WTC11 (cell line): ENCODE measurements around the gene FER1L5. TPM values are rescaled to one million over a fixed set of nuclear protein-coding genes. Genes with fewer than 3 reads are reported as not detected.
A peak's percentile ranks its signal among the peaks of the same experiment; 100 is the strongest.

Source experiments
- ATAC-seq: fragments of 200-7000 bp; cut with Tn5 transposase; 2 replicates; pipeline ENCODE4 v1.10.0; 2021; ENCODE audit warnings: mild to moderate bottlenecking, moderate library complexity
- CTCF ChIA-PET: fragments of 300-600 bp; sonication (Branson Sonifier 250); formaldehyde crosslinking; loops from one replicate; lab custom pipeline; 2021; ENCODE audit warnings: antibody characterized with exemption; lab: Charles Lee
- POLR2A ChIA-PET: fragments of 350-600 bp; sonication (Branson Sonifier 250); formaldehyde crosslinking; loops from one replicate; lab custom pipeline; 2021; ENCODE audit warnings: antibody characterized with exemption; lab: Charles Lee
- DNase-seq: peaks from one replicate; pipeline ENCODE4 v3.0.0; 2021; ENCODE audit warnings: low spot score
- H3K27ac Mint-ChIP-seq: 2 replicates; pipeline ENCODE4 v1.8.0; 2021; ENCODE audit warnings: mixed read lengths
- H3K27me3 Mint-ChIP-seq: 2 replicates; pipeline ENCODE4 v1.8.0; 2021; ENCODE audit warnings: low read depth, mild to moderate bottlenecking, moderate library complexity, mixed read lengths
- H3K36me3 Mint-ChIP-seq: 2 replicates; pipeline ENCODE4 v1.8.0; 2021; ENCODE audit warnings: mixed read lengths
- H3K4me1 Mint-ChIP-seq: 2 replicates; pipeline ENCODE4 v1.8.0; 2022; ENCODE audit warnings: mixed read lengths
- H3K4me3 Mint-ChIP-seq: 2 replicates; pipeline ENCODE4 v1.8.0; 2021; ENCODE audit warnings: mild to moderate bottlenecking, moderate library complexity, mixed read lengths
- H3K9me3 Mint-ChIP-seq: 2 replicates; pipeline ENCODE4 v1.8.0; 2021; ENCODE audit warnings: mixed read lengths
- ELF4 ChIP-seq: sonication (generic); formaldehyde crosslinking; IDR thresholded peaks from 2 replicates; pipeline ENCODE4 v1.8.1; 2022; ENCODE audit warnings: low read depth, mild to moderate bottlenecking, moderate library complexity, missing genetic modification reagents
- ESRRA ChIP-seq: sonication (generic); formaldehyde crosslinking; IDR thresholded peaks from 2 replicates; pipeline ENCODE4 v1.8.1; 2022; ENCODE audit warnings: mild to moderate bottlenecking, missing genetic modification reagents, borderline replicate concordance
- FOXK1 ChIP-seq: sonication (generic); formaldehyde crosslinking; IDR thresholded peaks from 2 replicates; pipeline ENCODE4 v1.8.0; 2022; ENCODE audit warnings: mild to moderate bottlenecking, moderate library complexity, missing genetic modification reagents
- JAZF1 ChIP-seq: fragments of 250-450 bp; sonication (Bioruptor Pico); IDR thresholded peaks from 2 replicates; pipeline ENCODE4 v1.9.0; 2021; ENCODE audit warnings: moderate library complexity, mild to moderate bottlenecking, inconsistent platforms
- MLX ChIP-seq: sonication (generic); formaldehyde crosslinking; IDR thresholded peaks from 2 replicates; pipeline ENCODE4 v1.8.1; 2023; ENCODE audit warnings: mild to moderate bottlenecking, missing genetic modification reagents, moderate library complexity
- NFYB ChIP-seq: sonication (generic); formaldehyde crosslinking; conservative IDR thresholded peaks from 2 replicates; pipeline ENCODE4 v1.8.0; 2022; ENCODE audit warnings: low read depth, missing genetic modification reagents
- NR1H2 ChIP-seq: sonication (generic); formaldehyde crosslinking; IDR thresholded peaks from 2 replicates; pipeline ENCODE4 v1.9.0; 2021; ENCODE audit warnings: mild to moderate bottlenecking, moderate library complexity, missing genetic modification reagents
- TEAD1 ChIP-seq: sonication (generic); formaldehyde crosslinking; IDR thresholded peaks from 2 replicates; pipeline ENCODE4 v1.8.0; 2022; ENCODE audit warnings: mild to moderate bottlenecking, missing genetic modification reagents
- USF2 ChIP-seq: sonication (generic); formaldehyde crosslinking; IDR thresholded peaks from 2 replicates; pipeline ENCODE4 v1.8.1; 2023; ENCODE audit warnings: mild to moderate bottlenecking, missing genetic modification reagents, moderate library complexity
- ZNF263 ChIP-seq: sonication (generic); formaldehyde crosslinking; IDR thresholded peaks from 2 replicates; pipeline ENCODE4 v1.8.1; 2022; ENCODE audit warnings: low read depth, mild to moderate bottlenecking, moderate library complexity, missing genetic modification reagents
- ZNF281 ChIP-seq: sonication (generic); formaldehyde crosslinking; IDR thresholded peaks from 2 replicates; pipeline ENCODE4 v1.8.0; 2023; ENCODE audit warnings: mild to moderate bottlenecking, missing genetic modification reagents
- ZNF512 ChIP-seq: sonication (generic); formaldehyde crosslinking; IDR thresholded peaks from 2 replicates; pipeline ENCODE4 v1.8.1; 2022; ENCODE audit warnings: missing genetic modification reagents, borderline replicate concordance
- total RNA-seq: library from RNA; stranded (reverse); gene quantifications from 3 replicates; pipeline ENCODE4 v1.2.3, GENCODE V29; 2021
- TF ChIP-seq, protein P1 (sequence below): sonication (generic); formaldehyde crosslinking; conservative IDR thresholded peaks from 2 replicates; pipeline ENCODE4 v1.8.1; 2022; ENCODE audit warnings: mild to moderate bottlenecking, missing genetic modification reagents

The FER1L5 gene
- total RNA-seq, 1 experiment from 2014 or later = 1.4 TPM

GRCh38 chr2:96636551-96637171 is 5.9 kb upstream of the FER1L5 start (continued):
- no peak for TF ChIP-seq ZNF281 (CRISPR knock-in tag)
- no peak for TF ChIP-seq ZNF512 (CRISPR knock-in tag)
- TF ChIP-seq USF2 (CRISPR knock-in tag) = no peak
- TF ChIP-seq ZNF263 (CRISPR knock-in tag) = no peak
- no peak for TF ChIP-seq FOXK1 (CRISPR knock-in tag)
- no peak for TF ChIP-seq MLX (CRISPR knock-in tag)
- no peak for TF ChIP-seq ESRRA (CRISPR knock-in tag)

DNA sequence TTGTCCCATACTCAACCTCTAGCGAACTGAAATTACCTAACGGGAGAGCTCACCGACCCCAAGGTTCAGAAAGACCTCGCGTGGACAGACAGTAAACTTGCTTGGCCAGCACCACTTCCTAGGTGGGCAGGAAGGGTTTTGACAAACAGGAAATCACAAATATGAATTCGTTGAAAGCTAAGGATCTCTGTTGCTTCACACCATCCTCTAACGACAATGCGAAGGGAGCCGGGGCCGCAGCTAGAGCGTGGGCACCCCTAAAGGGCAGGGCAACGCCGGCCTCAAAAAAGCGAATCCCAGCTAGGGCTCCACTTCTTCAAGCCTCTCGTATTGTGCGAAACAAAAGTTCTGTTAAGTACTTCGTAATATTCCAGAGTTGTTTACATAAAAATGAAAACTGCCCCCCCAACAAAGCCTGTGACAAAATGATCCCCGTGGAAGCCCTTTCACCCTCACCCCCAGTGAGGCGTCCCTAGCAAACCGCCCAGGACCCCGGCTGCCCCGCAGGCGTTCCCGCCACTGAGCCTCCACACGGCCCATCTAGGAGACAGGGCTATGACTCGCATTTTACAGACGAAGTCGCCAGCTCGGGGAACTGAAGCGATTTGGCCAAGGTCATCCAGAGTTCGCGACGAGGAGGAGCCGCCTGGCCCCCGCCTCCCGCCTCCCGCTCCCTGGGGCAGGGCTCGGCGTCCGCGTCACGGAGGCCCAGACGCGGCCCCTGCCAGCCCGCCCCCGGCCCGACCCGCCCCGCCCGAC is 5.0 kb upstream of the FER1L5 start:
- ATAC-seq = peak; percentile 64
- Mint-ChIP-seq H3K4me3 (peak overlapping the region; percentile 89), H3K4me1 (peaks cover 15% of the 10 kb centered on the region), H3K9me3 (no peaks in the 10 kb centered on the region), H3K27me3 (peaks cover 9% of the 10 kb centered on the region)
- TF ChIP-seq, protein P1, sequence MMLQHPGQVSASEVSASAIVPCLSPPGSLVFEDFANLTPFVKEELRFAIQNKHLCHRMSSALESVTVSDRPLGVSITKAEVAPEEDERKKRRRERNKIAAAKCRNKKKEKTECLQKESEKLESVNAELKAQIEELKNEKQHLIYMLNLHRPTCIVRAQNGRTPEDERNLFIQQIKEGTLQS (CRISPR knock-in tag) = no peak
- TF ChIP-seq JAZF1 (CRISPR knock-in tag) (no peak), TEAD1 (no peak), NFYB (CRISPR knock-in tag) (no peak), NR1H2 (CRISPR knock-in tag) (no peak), ELF4 (CRISPR knock-in tag) (no peak)
- TF ChIP-seq, all 79 proteins: peak for 0
- CTCF ChIA-PET = interaction anchor here (0.7 to 1.7 kb wide), 4 partner anchors 14 to 320 kb away, joined by 3 to 8 read pairs (median 5); no protein-coding TSS in a partner anchor
- POLR2A ChIA-PET = no interaction called here
- H3K36me3 Mint-ChIP-seq = peaks cover 12% of the 10 kb centered on the region
- 0 out of 2 replicates have a peak overlapping the region, but pooled peaks have one; percentile 36 for H3K27ac Mint-ChIP-seq
- DNase-seq = peak; percentile 73
